Activated T-helper 2 cell treated with anti-CD3 and anti-CD28 coated beads, Interferon-gamma antibody, Interleukin-2, Interleukin-4, amounts not matched to agents 10 μg/mL and 5 μg/mL and 100 μg/mL, durations not matched to agents 14 hours and 24 hours and 36 hours (primary cell): Measurements from ENCODE around the gene MAFB. TPM values are rescaled to one million over a fixed set of nuclear protein-coding genes. Genes with fewer than 3 reads are reported as not detected.

Source experiments
- DNase-seq: peaks from one replicate; pipeline ENCODE4 v3.0.0; 2021; ENCODE audit warnings: low spot score
- H3K27ac Mint-ChIP-seq: one replicate; pipeline ENCODE4 v1.8.0; 2021; ENCODE audit warnings: mixed read lengths
- H3K27me3 Mint-ChIP-seq: one replicate; pipeline ENCODE4 v1.8.0; 2021; ENCODE audit warnings: low read depth, mixed read lengths
- H3K36me3 Mint-ChIP-seq: one replicate; pipeline ENCODE4 v1.8.0; 2021; ENCODE audit warnings: low read depth, mixed read lengths
- H3K4me1 Mint-ChIP-seq: one replicate; pipeline ENCODE4 v1.8.0; 2021; ENCODE audit warnings: low read depth, mixed read lengths
- H3K4me3 Mint-ChIP-seq: one replicate; pipeline ENCODE4 v1.8.0; 2021; ENCODE audit warnings: low read depth, mild to moderate bottlenecking, moderate library complexity, mixed read lengths
- H3K9me3 Mint-ChIP-seq: one replicate; pipeline ENCODE4 v1.8.0; 2021; ENCODE audit warnings: mixed read lengths
- intact Hi-C: fragments of 100-400 bp; cut with micrococcal nuclease; formaldehyde crosslinking; loops from one replicate; pipeline ENCODE4 v1.15.1; 2023
- total RNA-seq: library from RNA; stranded (reverse); gene quantifications from 2 replicates; pipeline ENCODE4 v1.2.3, GENCODE V29; 2022

The MAFB gene
- total RNA-seq, 1 donor from 2014 or later: 1.1 TPM

DNA sequence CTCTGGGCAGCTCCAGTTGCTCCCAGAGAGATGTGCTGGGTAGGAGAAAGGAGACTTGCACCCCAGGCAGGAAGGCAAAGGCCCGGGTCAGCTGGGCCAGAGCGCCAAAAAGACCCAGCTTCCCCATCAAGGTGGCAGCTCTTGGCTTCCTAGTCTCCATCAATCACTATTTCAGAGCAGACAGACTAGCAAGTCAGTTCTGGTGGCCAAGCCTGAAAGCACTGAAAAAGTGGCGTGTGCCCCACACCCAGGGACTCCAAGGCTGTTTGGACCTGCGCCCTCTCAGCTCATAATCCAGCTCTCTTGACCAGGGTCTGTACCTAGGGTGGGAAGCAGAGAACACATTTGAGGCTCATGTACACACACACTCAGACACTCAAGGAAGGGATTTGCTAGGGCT lies 3.7 kb downstream of the MAFB start:
- H3K36me3 Mint-ChIP-seq: no peaks in the 10 kb centered on the region
- intact Hi-C loops: loop anchor here (10.0 kb wide), 1 partner anchor 521 kb away; no protein-coding TSS in a partner anchor
- H3K27me3 Mint-ChIP-seq: peaks cover 81% of the 10 kb centered on the region
- no peak overlapping the region for H3K27ac Mint-ChIP-seq
- no peak for DNase-seq
- H3K9me3 Mint-ChIP-seq: no peaks in the 10 kb centered on the region
- peaks cover 6% of the 10 kb centered on the region for H3K4me1 Mint-ChIP-seq
- H3K4me3 Mint-ChIP-seq: no peak overlapping the region

GRCh38 chr20:40683894-40684268 lies 5.2 kb downstream of the MAFB start:
- H3K4me1 Mint-ChIP-seq: peaks cover 1% of the 10 kb centered on the region
- no peak overlapping the region for H3K27ac Mint-ChIP-seq
- no peak for DNase-seq
- no peaks in the 10 kb centered on the region for H3K36me3 Mint-ChIP-seq
- no peak overlapping the region for H3K4me3 Mint-ChIP-seq
- H3K9me3 Mint-ChIP-seq: no peaks in the 10 kb centered on the region
- H3K27me3 Mint-ChIP-seq: peaks cover 75% of the 10 kb centered on the region
- intact Hi-C loops: loop anchor here (10.0 kb wide), 1 partner anchor 519 kb away; no protein-coding TSS in a partner anchor

DNA sequence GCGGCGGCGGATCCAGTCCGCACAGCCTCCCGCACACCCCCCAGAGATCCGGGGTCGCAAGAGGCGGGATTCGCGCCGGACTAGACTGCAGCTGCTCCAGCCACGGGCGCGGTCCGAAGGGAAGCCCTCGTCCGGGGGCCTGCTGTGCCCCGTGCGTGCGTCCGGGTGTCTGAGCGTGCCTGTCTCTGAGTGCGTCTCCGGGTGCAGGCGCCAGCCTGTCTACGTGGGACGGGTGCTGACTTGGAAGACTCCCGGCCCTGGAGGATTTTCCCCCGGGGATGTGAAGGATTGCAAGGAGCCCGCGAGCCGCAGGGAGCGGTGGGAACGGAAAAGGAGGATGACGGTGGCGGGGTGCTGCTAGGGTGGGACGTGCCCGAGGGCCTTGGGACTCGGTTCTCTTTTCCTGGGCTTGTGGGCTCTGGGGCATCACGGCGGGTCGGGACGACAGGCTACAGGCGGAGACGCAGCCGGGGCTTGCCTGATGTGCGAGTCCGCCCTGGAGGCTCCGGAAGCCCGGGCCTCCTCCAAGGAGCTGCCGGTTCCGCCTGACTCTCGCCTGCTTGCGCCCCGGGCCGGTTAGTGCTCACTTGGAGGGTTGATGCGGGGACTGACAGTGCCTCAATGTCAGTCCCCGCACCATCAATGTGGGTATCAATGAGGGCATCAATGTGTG lies 5.7 kb downstream of the MAFB start:
- intact Hi-C loops: loop anchor here (10.0 kb wide), 1 partner anchor 519 kb away; no protein-coding TSS in a partner anchor

GRCh38 chr20:40682104-40682981 lies 6.7 kb downstream of the MAFB start:
- Mint-ChIP-seq H3K4me3 (no peak overlapping the region), H3K27me3 (peaks cover 66% of the 10 kb centered on the region), H3K36me3 (no peaks in the 10 kb centered on the region), H3K4me1 (no peaks in the 10 kb centered on the region), H3K9me3 (no peaks in the 10 kb centered on the region), H3K27ac (no peak overlapping the region)
- intact Hi-C loops: loop anchor here (10.0 kb wide), 1 partner anchor 518 kb away; no protein-coding TSS in a partner anchor
- no peak for DNase-seq

More for the DNA sequence above, 5.7 kb downstream of the MAFB start:
- no peaks in the 10 kb centered on the region for H3K36me3 Mint-ChIP-seq
- H3K9me3 Mint-ChIP-seq: no peaks in the 10 kb centered on the region
- no peak for DNase-seq
- H3K4me1 Mint-ChIP-seq: no peaks in the 10 kb centered on the region
- H3K27ac Mint-ChIP-seq: no peak overlapping the region
- H3K4me3 Mint-ChIP-seq: no peak overlapping the region
- H3K27me3 Mint-ChIP-seq: peaks cover 71% of the 10 kb centered on the region

- intact Hi-C loops: loop anchor here (10.0 kb wide), 1 partner anchor 517 kb away; no protein-coding TSS in a partner anchor
- no peak overlapping the region for H3K27ac Mint-ChIP-seq
- no peak overlapping the region for H3K4me3 Mint-ChIP-seq
- no peak for DNase-seq
- peaks cover 63% of the 10 kb centered on the region for H3K27me3 Mint-ChIP-seq
- no peaks in the 10 kb centered on the region for H3K4me1 Mint-ChIP-seq
- H3K9me3 Mint-ChIP-seq: no peaks in the 10 kb centered on the region
- H3K36me3 Mint-ChIP-seq: no peaks in the 10 kb centered on the region
These were observed 7.4 kb downstream of the MAFB start for GRCh38 chr20:40681684-40682083.

DNA sequence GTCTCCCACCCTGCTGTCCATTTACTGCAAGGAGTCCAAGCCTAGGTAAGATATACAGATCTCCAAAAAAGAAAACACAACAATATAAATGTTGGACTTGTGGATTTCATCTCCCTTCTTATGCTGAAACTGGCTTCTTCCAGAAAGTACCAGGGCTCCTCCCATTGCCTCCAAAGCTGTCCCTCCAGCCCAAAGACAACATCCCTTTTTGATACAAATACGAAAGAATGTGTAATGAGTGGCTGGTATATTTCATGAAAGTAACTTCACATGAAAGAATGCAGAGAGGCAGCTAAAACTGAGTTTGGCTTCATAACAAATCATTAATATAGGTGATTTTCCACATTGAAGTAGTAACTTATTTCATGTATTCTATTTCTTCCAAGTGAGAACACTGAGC lies 7.9 kb downstream of the MAFB start:
- Mint-ChIP-seq H3K9me3 (no peaks in the 10 kb centered on the region), H3K4me3 (no peak overlapping the region), H3K27me3 (peaks cover 59% of the 10 kb centered on the region), H3K27ac (no peak overlapping the region), H3K36me3 (no peaks in the 10 kb centered on the region), H3K4me1 (no peaks in the 10 kb centered on the region)
- DNase-seq: no peak
- intact Hi-C loops: loop anchor here (10.0 kb wide), 1 partner anchor 516 kb away; no protein-coding TSS in a partner anchor

- H3K36me3 Mint-ChIP-seq: no peaks in the 10 kb centered on the region
- intact Hi-C loops: loop anchor here (10.0 kb wide), 1 partner anchor 516 kb away; no protein-coding TSS in a partner anchor
- H3K27me3 Mint-ChIP-seq: peaks cover 54% of the 10 kb centered on the region
- no peak for DNase-seq
- no peaks in the 10 kb centered on the region for H3K9me3 Mint-ChIP-seq
- no peak overlapping the region for H3K4me3 Mint-ChIP-seq
- H3K27ac Mint-ChIP-seq: no peak overlapping the region
- H3K4me1 Mint-ChIP-seq: no peaks in the 10 kb centered on the region
These were observed 8.7 kb downstream of the MAFB start for GRCh38 chr20:40680161-40680959.

DNA sequence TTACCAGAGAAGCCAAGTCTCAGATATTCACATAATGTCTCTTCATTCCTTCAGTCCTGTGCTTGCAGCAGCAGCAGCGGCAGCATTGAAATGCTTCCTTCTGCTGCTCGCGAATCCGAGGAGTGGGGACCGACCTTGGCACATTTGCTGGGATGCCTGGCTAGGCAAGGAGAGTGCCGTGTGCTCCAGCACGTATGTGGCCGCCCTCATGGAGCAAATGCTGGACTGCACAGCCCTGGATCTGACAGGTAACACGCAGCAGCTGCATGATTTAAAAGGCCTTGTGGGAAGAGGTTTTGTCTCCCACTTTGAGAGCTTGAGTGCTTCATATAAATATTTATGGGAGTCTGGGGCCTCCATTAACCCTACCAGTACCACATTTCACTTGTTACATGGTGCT lies 9.9 kb downstream of the MAFB start:
- intact Hi-C loops: no loop called here
- Mint-ChIP-seq H3K9me3 (no peaks in the 10 kb centered on the region), H3K4me1 (no peaks in the 10 kb centered on the region)

GRCh38 chr20:40678286-40678875 lies 10.7 kb downstream of the MAFB start:
- no peaks in the 10 kb centered on the region for H3K4me1 Mint-ChIP-seq
- H3K4me3 Mint-ChIP-seq: no peak overlapping the region
- H3K27ac Mint-ChIP-seq: no peak overlapping the region
- intact Hi-C loops: no loop called here
- DNase-seq: no peak
- peaks cover 40% of the 10 kb centered on the region for H3K27me3 Mint-ChIP-seq
- no peaks in the 10 kb centered on the region for H3K9me3 Mint-ChIP-seq
- no peaks in the 10 kb centered on the region for H3K36me3 Mint-ChIP-seq

More for the DNA sequence above, 9.9 kb downstream of the MAFB start:
- H3K4me3 Mint-ChIP-seq: no peak overlapping the region
- peaks cover 46% of the 10 kb centered on the region for H3K27me3 Mint-ChIP-seq
- H3K36me3 Mint-ChIP-seq: no peaks in the 10 kb centered on the region
- no peak overlapping the region for H3K27ac Mint-ChIP-seq
- no peak for DNase-seq

DNA sequence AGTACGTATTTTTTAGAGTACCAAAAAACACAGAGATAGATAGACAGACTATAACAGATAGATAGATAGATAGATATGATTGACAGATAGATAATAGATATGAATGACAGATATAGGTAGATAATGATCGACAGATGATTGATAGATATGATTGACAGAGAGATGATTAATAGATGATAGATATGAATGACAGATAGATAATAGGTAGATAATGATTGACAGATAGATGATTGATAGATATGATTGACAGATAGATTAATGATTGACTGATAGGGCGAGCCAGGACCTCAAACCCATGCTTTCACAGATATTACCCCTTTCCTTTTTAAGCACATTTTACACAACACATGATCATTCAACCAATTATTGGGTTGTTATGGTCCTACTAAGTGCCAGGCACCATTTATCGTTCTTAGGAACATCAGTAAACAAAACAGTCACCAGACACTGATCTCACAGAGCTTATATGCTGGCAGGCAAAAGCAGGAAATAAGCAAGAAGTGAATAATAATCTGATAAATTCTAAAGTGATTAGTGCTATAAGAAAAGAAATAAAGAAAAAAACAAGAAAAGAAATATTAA lies 11.6 kb downstream of the MAFB start:
- intact Hi-C loops: no loop called here
- DNase-seq: no peak
- Mint-ChIP-seq H3K4me3 (no peak overlapping the region), H3K4me1 (no peaks in the 10 kb centered on the region), H3K27ac (no peak overlapping the region), H3K36me3 (no peaks in the 10 kb centered on the region), H3K27me3 (peaks cover 33% of the 10 kb centered on the region), H3K9me3 (no peaks in the 10 kb centered on the region)

DNA sequence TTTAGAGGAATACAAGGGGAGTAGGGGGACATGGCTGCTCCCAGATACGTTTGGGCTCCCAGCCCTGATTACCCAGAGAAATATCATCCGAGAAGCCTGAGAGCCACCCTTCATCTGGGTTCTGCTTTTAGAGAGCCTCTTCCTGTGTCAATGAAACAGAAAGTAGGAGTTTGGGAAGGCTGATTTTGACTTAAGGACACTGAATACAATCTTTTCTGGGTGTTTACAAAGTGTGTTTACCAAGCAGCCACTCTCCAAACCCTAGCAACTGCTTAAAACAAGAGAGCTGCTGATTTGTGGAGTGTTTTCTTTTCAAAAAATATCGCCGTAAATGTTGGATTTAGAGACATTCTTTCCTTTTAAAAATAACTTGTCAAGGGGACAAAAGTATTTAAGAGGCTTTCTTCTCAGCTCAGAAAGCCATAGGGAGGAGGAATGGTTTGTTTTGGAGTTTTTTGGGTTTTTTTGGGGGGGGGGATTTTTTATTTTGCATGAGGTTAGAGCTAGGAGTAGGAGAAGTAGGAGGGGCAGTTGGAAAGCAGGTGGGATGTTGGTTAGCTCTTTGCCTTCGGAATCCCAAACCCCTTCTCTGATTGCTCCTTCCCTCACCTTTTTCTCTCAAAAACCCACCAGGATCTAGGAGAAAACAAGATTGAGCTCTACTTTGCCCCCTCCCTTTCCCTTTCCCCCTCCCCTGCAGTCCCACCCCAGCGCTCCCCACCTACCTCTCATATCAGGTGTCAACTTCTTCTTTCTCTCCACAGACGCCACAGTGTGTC lies 12.4 kb downstream of the MAFB start:
- Mint-ChIP-seq H3K4me1 (no peaks in the 10 kb centered on the region), H3K4me3 (no peak overlapping the region), H3K27ac (no peak overlapping the region), H3K36me3 (no peaks in the 10 kb centered on the region), H3K27me3 (peaks cover 27% of the 10 kb centered on the region), H3K9me3 (no peaks in the 10 kb centered on the region)
- intact Hi-C loops: no loop called here
- no peak for DNase-seq
